ENCODE results near the gene TWF2. TPM values are rescaled to one million over a fixed set of nuclear protein-coding genes. Genes with fewer than 3 reads are reported as not detected.

The TWF2 gene
- total and polyA plus RNA-seq, 2 of the 13 experiments (the other 11 are each of a cell fraction or from before 2014, with no cell fraction given): 45.5 to 108 TPM

- no peak for TF ChIP-seq ZNF407 (CRISPR knock-in tag; IDR thresholded peaks at IDR 0.05; ENCODE audit: not compliant biosample characterization)
- TF ChIP-seq ZNF687 (CRISPR knock-in tag; IDR thresholded peaks at IDR 0.05): peak; percentile 64
- TF ChIP-seq ZFP91 (CRISPR knock-in tag; IDR thresholded peaks at IDR 0.05; ENCODE audit: borderline replicate concordance): 0 out of 2 replicates have a peak, but pooled peaks have one; percentile 3
- TF ChIP-seq HNF1B (CRISPR knock-in tag; IDR thresholded peaks at IDR 0.05): 0 out of 2 replicates have a peak, but pooled peaks have one; percentile 28
- TF ChIP-seq HOXA3 (CRISPR knock-in tag; IDR thresholded peaks at IDR 0.05): peak; percentile 57; the same call in 1 of the 2 replicates
- peak; percentile 53; the same call in 1 of the 2 replicates for TF ChIP-seq HNF4A (CRISPR knock-in tag; IDR thresholded peaks at IDR 0.05)
- no peak for TF ChIP-seq BCL6 (CRISPR knock-in tag; IDR thresholded peaks at IDR 0.05)
- peak; percentile 60 for TF ChIP-seq PAXIP1 (CRISPR knock-in tag; conservative IDR thresholded peaks at IDR 0.05)
Measured at GRCh38 chr3:52236424-52236886, 2.5 kb downstream of the TWF2 start (continued).
